ENCODE measurements around the gene KCTD18.

The KCTD18 gene

GRCh38 chr2:200453853-200454534, 55.9 kb downstream of the KCTD18 start:
- DNase-seq, result no peak

GRCh38 chr2:200453142-200453852, 56.6 kb downstream of the KCTD18 start:
- no peak for DNase-seq

GRCh38 chr2:200452377-200452776, 57.5 kb downstream of the KCTD18 start:
- DNase-seq, result no peak

- no peak for DNase-seq
Measured at GRCh38 chr2:200451511-200451910, 58.4 kb downstream of the KCTD18 start.

- DNase-seq, result no peak
Measured at GRCh38 chr2:200450288-200450687, 59.6 kb downstream of the KCTD18 start.

- DNase-seq, result no peak
Measured at GRCh38 chr2:200449149-200449548, 60.7 kb downstream of the KCTD18 start.

- DNase-seq, result no peak
Measured at GRCh38 chr2:200448455-200448854, 61.4 kb downstream of the KCTD18 start.

- DNase-seq, result no peak
Measured at GRCh38 chr2:200447139-200447855, 62.6 kb downstream of the KCTD18 start.

- no peak for DNase-seq
Measured at GRCh38 chr2:200446612-200447011, 63.3 kb downstream of the KCTD18 start.

- DNase-seq, result no peak
Measured at GRCh38 chr2:200445284-200445683, 64.6 kb downstream of the KCTD18 start.

- DNase-seq, result no peak
Measured at GRCh38 chr2:200444530-200444929, 65.3 kb downstream of the KCTD18 start.

- no peak for DNase-seq
Measured at GRCh38 chr2:200443916-200444315, 66.0 kb downstream of the KCTD18 start.

- no peak for DNase-seq
Measured at GRCh38 chr2:200443376-200443775, 66.5 kb downstream of the KCTD18 start.

GRCh38 chr2:200442471-200442870, 67.4 kb downstream of the KCTD18 start:
- no peak for DNase-seq

GRCh38 chr2:200439981-200440380, 69.9 kb downstream of the KCTD18 start:
- DNase-seq, result no peak

Data from cortex of kidney (tissue), 1 donor.